Stimulated activated CD8-positive, alpha-beta memory T cell treated with anti-CD3 and anti-CD28 coated beads, Interleukin-4, amount 100 ng/mL, for 24 hours (primary cell): ENCODE data around the gene FHDC1.

ENCODE experiments used
- DNase-seq: peaks from one replicate; pipeline ENCODE4 v3.0.0-alpha.2; 2020; ENCODE audit warnings: low read depth

The FHDC1 gene

GRCh38 chr4:152981278-152981677, 45.2 kb downstream of the FHDC1 start:
- no peak for DNase-seq

- DNase-seq, result no peak
These were observed 45.7 kb downstream of the FHDC1 start for GRCh38 chr4:152981842-152982241.

- no peak for DNase-seq
These were observed 47.1 kb downstream of the FHDC1 start for GRCh38 chr4:152983221-152983620.

GRCh38 chr4:152983774-152984411, 47.8 kb downstream of the FHDC1 start:
- no peak for DNase-seq

GRCh38 chr4:152988721-152989553, 52.8 kb downstream of the FHDC1 start:
- no peak for DNase-seq

GRCh38 chr4:152989554-152989970, 53.4 kb downstream of the FHDC1 start:
- no peak for DNase-seq

- no peak for DNase-seq
These were observed 54.5 kb downstream of the FHDC1 start for GRCh38 chr4:152990471-152991131.

- DNase-seq, result no peak
These were observed 55.3 kb downstream of the FHDC1 start for GRCh38 chr4:152991398-152991797.

GRCh38 chr4:152992027-152992426, 55.9 kb downstream of the FHDC1 start:
- no peak for DNase-seq

- no peak for DNase-seq
These were observed 56.3 kb downstream of the FHDC1 start for GRCh38 chr4:152992466-152992865.

- no peak for DNase-seq
These were observed 57.9 kb downstream of the FHDC1 start for GRCh38 chr4:152994038-152994437.

GRCh38 chr4:152996111-152996571, 60.0 kb downstream of the FHDC1 start:
- no peak for DNase-seq

GRCh38 chr4:152996672-152997071, 60.5 kb downstream of the FHDC1 start:
- no peak for DNase-seq

- DNase-seq, result no peak
These were observed 61.2 kb downstream of the FHDC1 start for GRCh38 chr4:152997288-152997687.

- DNase-seq, result no peak
These were observed 61.8 kb downstream of the FHDC1 start for GRCh38 chr4:152997771-152998487.

- DNase-seq, result no peak
These were observed 62.7 kb downstream of the FHDC1 start for GRCh38 chr4:152998861-152999260.

GRCh38 chr4:152999346-153000075, 63.4 kb downstream of the FHDC1 start:
- no peak for DNase-seq

GRCh38 chr4:153000076-153000420, 63.9 kb downstream of the FHDC1 start:
- no peak for DNase-seq

GRCh38 chr4:153001626-153002025, 65.5 kb downstream of the FHDC1 start:
- no peak for DNase-seq

- no peak for DNase-seq
These were observed 66.0 kb downstream of the FHDC1 start for GRCh38 chr4:153002110-153002509.

GRCh38 chr4:153004081-153004850, 68.1 kb downstream of the FHDC1 start:
- no peak for DNase-seq
